ENCODE results near the gene ARL2BP. TPM values are rescaled to one million over a fixed set of nuclear protein-coding genes. Genes with fewer than 3 reads are reported as not detected.

ARL2BP gene
- total and polyA plus RNA-seq, 2 of the 13 experiments (the other 11 are each of a cell fraction or from before 2014, with no cell fraction given): 64.3 to 67.6 TPM

DNA sequence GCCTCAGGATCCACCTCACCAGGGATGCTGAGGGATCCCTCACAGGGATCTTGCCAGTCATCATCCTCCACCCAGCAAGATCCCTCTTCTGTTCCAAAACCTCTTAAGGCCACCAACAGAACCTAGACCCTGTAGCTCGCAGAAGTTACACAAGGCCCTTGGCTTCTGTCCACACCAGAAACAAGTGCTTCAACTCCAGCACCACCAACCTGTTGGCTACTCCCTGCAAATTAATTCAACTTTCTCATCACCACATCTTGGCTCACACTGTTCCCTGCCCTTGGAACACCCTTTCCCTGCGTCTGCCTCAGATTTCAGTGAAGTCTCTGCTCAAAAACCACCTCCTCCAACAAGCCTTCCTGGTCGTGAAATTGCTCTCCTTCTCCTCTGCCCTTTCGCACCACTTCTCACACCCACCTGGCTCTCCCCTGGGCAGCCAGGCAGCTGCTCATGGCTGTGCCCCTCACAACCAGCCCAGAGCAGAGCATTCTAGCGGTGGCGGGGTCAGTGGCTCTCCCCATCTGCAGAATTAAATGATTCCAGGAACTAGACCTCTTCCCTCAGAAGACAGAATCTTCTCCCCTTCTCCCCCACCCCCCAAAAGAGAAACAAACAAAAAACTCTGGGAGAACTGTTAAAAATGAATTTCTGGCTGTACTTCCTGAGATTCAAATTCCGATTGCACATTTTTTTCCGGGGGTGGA is 37.6 kb downstream of the ARL2BP start (continued):
- TF ChIP-seq BORCS8-MEF2B (CRISPR knock-in tag; IDR thresholded peaks at IDR 0.05) (0 out of 2 replicates have a peak, but pooled peaks have one; percentile 30), NFIB (CRISPR knock-in tag; IDR thresholded peaks at IDR 0.05; ENCODE audit: borderline replicate concordance) (no peak), KDM5B (CRISPR knock-in tag; IDR thresholded peaks at IDR 0.05; ENCODE audit: borderline replicate concordance) (no peak), ATF7 (IDR thresholded peaks at IDR 0.05) (no peak), ATF7 (CRISPR knock-in tag; IDR thresholded peaks at IDR 0.05) (no peak), CBX1 (IDR thresholded peaks at IDR 0.05; ENCODE audit: low read depth) (no peak), SRSF9 (IDR thresholded peaks at IDR 0.05; ENCODE audit: borderline replicate concordance, insufficient read depth, low read depth, low read length, poor library complexity, severe bottlenecking) (no peak), ZNF7 (CRISPR knock-in tag; IDR thresholded peaks at IDR 0.05) (no peak), ZNF274 (CRISPR knock-in tag; IDR thresholded peaks at IDR 0.05) (peak; percentile 60; the same call in 1 of the 2 replicates), ZNF720 (CRISPR knock-in tag; IDR thresholded peaks at IDR 0.05) (no peak), SP1 (IDR thresholded peaks at IDR 0.05) (no peak), SP1 (CRISPR knock-in tag; IDR thresholded peaks at IDR 0.05) (no peak), TEAD3 (CRISPR knock-in tag; optimal IDR thresholded peaks at IDR 0.05; ENCODE audit: borderline replicate concordance) (no peak), ZBTB7A (CRISPR knock-in tag; IDR thresholded peaks at IDR 0.05) (no peak), ZNF749 (CRISPR knock-in tag; IDR thresholded peaks at IDR 0.05; ENCODE audit: borderline replicate concordance) (0 out of 2 replicates have a peak, but pooled peaks have one; percentile 16)
- TF ChIP-seq, protein P1, sequence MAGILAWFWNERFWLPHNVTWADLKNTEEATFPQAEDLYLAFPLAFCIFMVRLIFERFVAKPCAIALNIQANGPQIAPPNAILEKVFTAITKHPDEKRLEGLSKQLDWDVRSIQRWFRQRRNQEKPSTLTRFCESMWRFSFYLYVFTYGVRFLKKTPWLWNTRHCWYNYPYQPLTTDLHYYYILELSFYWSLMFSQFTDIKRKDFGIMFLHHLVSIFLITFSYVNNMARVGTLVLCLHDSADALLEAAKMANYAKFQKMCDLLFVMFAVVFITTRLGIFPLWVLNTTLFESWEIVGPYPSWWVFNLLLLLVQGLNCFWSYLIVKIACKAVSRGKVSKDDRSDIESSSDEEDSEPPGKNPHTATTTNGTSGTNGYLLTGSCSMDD (CRISPR knock-in tag; IDR thresholded peaks at IDR 0.05): no peak
- TF ChIP-seq, protein P2, sequence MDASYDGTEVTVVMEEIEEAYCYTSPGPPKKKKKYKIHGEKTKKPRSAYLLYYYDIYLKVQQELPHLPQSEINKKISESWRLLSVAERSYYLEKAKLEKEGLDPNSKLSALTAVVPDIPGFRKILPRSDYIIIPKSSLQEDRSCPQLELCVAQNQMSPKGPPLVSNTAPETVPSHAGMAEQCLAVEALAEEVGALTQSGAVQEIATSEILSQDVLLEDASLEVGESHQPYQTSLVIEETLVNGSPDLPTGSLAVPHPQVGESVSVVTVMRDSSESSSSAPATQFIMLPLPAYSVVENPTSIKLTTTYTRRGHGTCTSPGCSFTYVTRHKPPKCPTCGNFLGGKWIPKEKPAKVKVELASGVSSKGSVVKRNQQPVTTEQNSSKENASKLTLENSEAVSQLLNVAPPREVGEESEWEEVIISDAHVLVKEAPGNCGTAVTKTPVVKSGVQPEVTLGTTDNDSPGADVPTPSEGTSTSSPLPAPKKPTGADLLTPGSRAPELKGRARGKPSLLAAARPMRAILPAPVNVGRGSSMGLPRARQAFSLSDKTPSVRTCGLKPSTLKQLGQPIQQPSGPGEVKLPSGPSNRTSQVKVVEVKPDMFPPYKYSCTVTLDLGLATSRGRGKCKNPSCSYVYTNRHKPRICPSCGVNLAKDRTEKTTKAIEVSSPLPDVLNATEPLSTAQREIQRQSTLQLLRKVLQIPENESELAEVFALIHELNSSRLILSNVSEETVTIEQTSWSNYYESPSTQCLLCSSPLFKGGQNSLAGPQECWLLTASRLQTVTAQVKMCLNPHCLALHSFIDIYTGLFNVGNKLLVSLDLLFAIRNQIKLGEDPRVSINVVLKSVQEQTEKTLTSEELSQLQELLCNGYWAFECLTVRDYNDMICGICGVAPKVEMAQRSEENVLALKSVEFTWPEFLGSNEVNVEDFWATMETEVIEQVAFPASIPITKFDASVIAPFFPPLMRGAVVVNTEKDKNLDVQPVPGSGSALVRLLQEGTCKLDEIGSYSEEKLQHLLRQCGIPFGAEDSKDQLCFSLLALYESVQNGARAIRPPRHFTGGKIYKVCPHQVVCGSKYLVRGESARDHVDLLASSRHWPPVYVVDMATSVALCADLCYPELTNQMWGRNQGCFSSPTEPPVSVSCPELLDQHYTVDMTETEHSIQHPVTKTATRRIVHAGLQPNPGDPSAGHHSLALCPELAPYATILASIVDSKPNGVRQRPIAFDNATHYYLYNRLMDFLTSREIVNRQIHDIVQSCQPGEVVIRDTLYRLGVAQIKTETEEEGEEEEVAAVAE (CRISPR knock-in tag; IDR thresholded peaks at IDR 0.05; ENCODE audit: borderline replicate concordance): no peak
- TF ChIP-seq, protein P3, sequence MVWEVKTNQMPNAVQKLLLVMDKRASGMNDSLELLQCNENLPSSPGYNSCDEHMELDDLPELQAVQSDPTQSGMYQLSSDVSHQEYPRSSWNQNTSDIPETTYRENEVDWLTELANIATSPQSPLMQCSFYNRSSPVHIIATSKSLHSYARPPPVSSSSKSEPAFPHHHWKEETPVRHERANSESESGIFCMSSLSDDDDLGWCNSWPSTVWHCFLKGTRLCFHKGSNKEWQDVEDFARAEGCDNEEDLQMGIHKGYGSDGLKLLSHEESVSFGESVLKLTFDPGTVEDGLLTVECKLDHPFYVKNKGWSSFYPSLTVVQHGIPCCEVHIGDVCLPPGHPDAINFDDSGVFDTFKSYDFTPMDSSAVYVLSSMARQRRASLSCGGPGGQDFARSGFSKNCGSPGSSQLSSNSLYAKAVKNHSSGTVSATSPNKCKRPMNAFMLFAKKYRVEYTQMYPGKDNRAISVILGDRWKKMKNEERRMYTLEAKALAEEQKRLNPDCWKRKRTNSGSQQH (CRISPR knock-in tag; IDR thresholded peaks at IDR 0.05; ENCODE audit: low read depth): 0 out of 2 replicates have a peak, but pooled peaks have one; percentile 26
- TF ChIP-seq, protein P4, sequence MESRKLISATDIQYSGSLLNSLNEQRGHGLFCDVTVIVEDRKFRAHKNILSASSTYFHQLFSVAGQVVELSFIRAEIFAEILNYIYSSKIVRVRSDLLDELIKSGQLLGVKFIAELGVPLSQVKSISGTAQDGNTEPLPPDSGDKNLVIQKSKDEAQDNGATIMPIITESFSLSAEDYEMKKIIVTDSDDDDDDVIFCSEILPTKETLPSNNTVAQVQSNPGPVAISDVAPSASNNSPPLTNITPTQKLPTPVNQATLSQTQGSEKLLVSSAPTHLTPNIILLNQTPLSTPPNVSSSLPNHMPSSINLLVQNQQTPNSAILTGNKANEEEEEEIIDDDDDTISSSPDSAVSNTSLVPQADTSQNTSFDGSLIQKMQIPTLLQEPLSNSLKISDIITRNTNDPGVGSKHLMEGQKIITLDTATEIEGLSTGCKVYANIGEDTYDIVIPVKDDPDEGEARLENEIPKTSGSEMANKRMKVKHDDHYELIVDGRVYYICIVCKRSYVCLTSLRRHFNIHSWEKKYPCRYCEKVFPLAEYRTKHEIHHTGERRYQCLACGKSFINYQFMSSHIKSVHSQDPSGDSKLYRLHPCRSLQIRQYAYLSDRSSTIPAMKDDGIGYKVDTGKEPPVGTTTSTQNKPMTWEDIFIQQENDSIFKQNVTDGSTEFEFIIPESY (CRISPR knock-in tag; IDR thresholded peaks at IDR 0.05): peak; percentile 92
- TF ChIP-seq, protein P5, sequence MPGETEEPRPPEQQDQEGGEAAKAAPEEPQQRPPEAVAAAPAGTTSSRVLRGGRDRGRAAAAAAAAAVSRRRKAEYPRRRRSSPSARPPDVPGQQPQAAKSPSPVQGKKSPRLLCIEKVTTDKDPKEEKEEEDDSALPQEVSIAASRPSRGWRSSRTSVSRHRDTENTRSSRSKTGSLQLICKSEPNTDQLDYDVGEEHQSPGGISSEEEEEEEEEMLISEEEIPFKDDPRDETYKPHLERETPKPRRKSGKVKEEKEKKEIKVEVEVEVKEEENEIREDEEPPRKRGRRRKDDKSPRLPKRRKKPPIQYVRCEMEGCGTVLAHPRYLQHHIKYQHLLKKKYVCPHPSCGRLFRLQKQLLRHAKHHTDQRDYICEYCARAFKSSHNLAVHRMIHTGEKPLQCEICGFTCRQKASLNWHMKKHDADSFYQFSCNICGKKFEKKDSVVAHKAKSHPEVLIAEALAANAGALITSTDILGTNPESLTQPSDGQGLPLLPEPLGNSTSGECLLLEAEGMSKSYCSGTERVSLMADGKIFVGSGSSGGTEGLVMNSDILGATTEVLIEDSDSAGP (CRISPR knock-in tag; IDR thresholded peaks at IDR 0.05; ENCODE audit: borderline replicate concordance): no peak
